ENCODE data around the gene EML1. TPM values are rescaled to one million over a fixed set of nuclear protein-coding genes. Genes with fewer than 3 reads are reported as not detected.

EML1 gene
- total and polyA plus RNA-seq, 7 donors, result 3.1 to 40.4 (median 7.5) TPM

GRCh38 chr14:99879401-99880295 is 86.4 kb downstream of the EML1 start:
- Histone ChIP-seq H3K27ac (no peak overlapping the region), H3K36me3 (ENCODE audit: insufficient read depth in 1 of 2, low read depth in 1 of 2) (peaks cover 0 to 19% of the 10 kb centered on the region in 2 donors), H3K27me3 (ENCODE audit: insufficient read depth in 3 of 3, low read length in 2 of 3) (no peaks in the 10 kb centered on the region), H3K4me3 (no peak overlapping the region), H3K4me1 (no peaks in the 10 kb centered on the region), H3K9me3 (no peaks in the 10 kb centered on the region)
- 77 to 80% (median 78%) methylated on average over 5 of the region's 5 CpGs for WGBS, 3 donors
- intact Hi-C loops (cut with DNase I), result loop anchor here in 1 of 2 donors (5.0 kb wide), 1 partner anchor 67 kb away; no protein-coding TSS in a partner anchor
- TF ChIP-seq, protein P1, sequence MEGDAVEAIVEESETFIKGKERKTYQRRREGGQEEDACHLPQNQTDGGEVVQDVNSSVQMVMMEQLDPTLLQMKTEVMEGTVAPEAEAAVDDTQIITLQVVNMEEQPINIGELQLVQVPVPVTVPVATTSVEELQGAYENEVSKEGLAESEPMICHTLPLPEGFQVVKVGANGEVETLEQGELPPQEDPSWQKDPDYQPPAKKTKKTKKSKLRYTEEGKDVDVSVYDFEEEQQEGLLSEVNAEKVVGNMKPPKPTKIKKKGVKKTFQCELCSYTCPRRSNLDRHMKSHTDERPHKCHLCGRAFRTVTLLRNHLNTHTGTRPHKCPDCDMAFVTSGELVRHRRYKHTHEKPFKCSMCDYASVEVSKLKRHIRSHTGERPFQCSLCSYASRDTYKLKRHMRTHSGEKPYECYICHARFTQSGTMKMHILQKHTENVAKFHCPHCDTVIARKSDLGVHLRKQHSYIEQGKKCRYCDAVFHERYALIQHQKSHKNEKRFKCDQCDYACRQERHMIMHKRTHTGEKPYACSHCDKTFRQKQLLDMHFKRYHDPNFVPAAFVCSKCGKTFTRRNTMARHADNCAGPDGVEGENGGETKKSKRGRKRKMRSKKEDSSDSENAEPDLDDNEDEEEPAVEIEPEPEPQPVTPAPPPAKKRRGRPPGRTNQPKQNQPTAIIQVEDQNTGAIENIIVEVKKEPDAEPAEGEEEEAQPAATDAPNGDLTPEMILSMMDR (IDR thresholded peaks at IDR 0.05), result no peak
- DNase-seq (no peak), ATAC-seq (no peak)

DNA sequence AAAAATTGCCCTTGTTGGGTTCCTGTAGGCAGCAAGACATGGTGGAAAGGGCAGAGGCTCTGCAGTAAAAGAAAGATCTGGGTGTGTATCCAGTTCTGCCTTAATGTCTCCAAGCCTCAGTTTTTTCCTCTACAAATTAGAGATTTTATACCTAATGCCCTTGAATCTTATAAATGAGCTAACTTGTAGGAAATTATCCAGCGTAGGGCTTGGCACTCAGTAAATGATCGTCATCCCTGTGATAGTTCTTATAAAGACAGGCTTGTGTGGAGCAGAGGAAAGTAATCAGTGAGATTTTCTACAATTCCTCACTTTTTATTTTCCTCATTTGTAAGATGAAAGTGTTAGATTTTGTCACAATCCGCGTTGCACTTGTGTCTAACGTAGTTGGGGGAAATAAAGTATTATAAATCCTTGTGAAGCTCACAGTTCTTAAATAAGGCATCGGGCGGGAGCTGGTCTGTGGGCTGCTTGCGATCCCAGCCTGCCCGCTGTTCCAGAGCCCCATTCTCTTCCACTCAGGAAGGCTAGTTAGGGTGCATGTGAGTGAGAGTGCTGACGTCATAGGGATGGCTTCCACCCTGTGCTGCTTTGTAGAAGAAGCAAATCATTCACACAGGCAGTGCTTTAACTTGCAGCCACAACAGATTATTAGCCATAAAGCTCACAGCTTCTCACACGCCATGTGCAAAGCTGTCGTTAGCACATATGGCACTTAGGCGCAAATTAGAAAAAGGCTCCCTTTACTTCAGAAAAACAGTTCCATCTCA is 87.6 kb downstream of the EML1 start:
- Histone ChIP-seq H3K4me3 (no peak overlapping the region), H3K27ac (no peak overlapping the region), H3K27me3 (ENCODE audit: insufficient read depth in 3 of 3, low read length in 2 of 3) (no peaks in the 10 kb centered on the region), H3K9me3 (no peaks in the 10 kb centered on the region), H3K4me1 (no peaks in the 10 kb centered on the region), H3K36me3 (ENCODE audit: insufficient read depth in 1 of 2, low read depth in 1 of 2) (peaks cover 0 to 19% of the 10 kb centered on the region in 2 donors)
- ATAC-seq (no peak), DNase-seq (no peak)
- 88 to 90% (median 88%) methylated on average over 13 of the region's 13 CpGs for WGBS, 3 donors
- intact Hi-C loops (cut with DNase I), result loop anchor here in 1 of 2 donors (5.0 kb wide), 1 partner anchor 69 kb away; no protein-coding TSS in a partner anchor
- TF ChIP-seq, protein P1 (IDR thresholded peaks at IDR 0.05), result no peak

DNA sequence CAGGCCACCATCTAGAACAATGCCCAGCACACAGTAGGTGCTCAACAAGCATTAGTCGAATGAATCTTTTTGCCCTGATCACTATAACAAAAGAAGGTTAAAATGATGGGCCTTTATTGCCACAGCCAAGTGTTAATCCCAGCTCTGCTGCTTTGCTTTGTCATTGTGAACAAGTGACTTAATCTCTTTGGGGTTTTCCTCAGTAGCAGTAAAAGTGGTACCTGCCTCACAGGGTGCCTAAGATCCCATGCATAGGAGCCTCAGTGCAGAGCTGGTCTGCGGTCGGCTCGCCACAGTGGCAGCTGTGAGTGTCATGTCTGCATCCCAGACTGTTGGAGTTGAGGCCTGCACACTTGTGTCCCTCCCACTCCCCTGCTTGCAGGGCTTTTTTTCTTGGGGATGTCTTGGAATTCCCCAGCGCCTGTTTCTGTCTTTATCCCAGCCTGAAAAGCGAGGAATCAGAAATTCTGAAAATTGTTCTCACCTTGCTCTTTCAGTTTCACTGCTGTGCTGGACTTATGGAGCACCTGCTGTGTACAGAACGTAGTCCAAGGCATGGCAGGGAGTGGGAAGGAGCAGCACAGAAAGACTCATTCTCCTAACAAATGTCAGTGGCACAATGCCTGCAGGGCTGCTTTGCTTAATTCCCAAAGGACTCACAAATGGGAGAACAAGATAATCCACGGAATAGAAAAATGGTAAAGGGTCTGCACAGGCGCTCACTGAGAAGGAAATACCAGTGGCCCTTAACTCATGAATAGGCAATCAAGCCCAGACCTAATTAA is 90.8 kb downstream of the EML1 start:
- no peaks in the 10 kb centered on the region for H3K27me3 ChIP-seq (ENCODE audit: insufficient read depth in 3 of 3, low read length in 2 of 3)
- ATAC-seq (no peak), DNase-seq (no peak)
- H3K4me3 ChIP-seq, result no peak overlapping the region
- 87 to 94% (median 93%) methylated on average over 9 of the region's 9 CpGs for WGBS, 3 donors
- TF ChIP-seq, protein P1 (IDR thresholded peaks at IDR 0.05), result no peak
- no peaks in the 10 kb centered on the region for H3K4me1 ChIP-seq
- peaks cover 0 to 12% of the 10 kb centered on the region in 2 donors for H3K36me3 ChIP-seq (ENCODE audit: insufficient read depth in 1 of 2, low read depth in 1 of 2)
- intact Hi-C loops (cut with DNase I), result loop anchor here in 1 of 2 donors (1.0 to 5.0 kb wide), 3 partner anchors 72 to 201 kb away; no protein-coding TSS in a partner anchor
- H3K9me3 ChIP-seq, result no peaks in the 10 kb centered on the region
- no peak overlapping the region for H3K27ac ChIP-seq

GRCh38 chr14:99884834-99885648 is 91.8 kb downstream of the EML1 start:
- peak; percentile 78 to 90 (median 81) for ATAC-seq
- Histone ChIP-seq H3K27ac (no peak overlapping the region), H3K9me3 (no peaks in the 10 kb centered on the region), H3K4me3 (no peak overlapping the region), H3K27me3 (ENCODE audit: insufficient read depth in 3 of 3, low read length in 2 of 3) (no peaks in the 10 kb centered on the region), H3K4me1 (no peaks in the 10 kb centered on the region), H3K36me3 (ENCODE audit: insufficient read depth in 1 of 2, low read depth in 1 of 2) (peaks cover 0 to 10% of the 10 kb centered on the region in 2 donors)
- TF ChIP-seq, protein P1 (IDR thresholded peaks at IDR 0.05), result peak; percentile 87
- no peak for DNase-seq
- intact Hi-C loops (cut with DNase I), result loop anchor here (1.0 to 5.0 kb wide), 4 partner anchors 73 to 203 kb away; partner anchors contain the start of gene CYP46A1 (in 1 of the 2)
- WGBS, 3 donors, result 53 to 58% (median 57%) methylated on average over 7 of the region's 7 CpGs
